Measurements from ENCODE around the gene SLC35B2.

The SLC35B2 gene

DNA sequence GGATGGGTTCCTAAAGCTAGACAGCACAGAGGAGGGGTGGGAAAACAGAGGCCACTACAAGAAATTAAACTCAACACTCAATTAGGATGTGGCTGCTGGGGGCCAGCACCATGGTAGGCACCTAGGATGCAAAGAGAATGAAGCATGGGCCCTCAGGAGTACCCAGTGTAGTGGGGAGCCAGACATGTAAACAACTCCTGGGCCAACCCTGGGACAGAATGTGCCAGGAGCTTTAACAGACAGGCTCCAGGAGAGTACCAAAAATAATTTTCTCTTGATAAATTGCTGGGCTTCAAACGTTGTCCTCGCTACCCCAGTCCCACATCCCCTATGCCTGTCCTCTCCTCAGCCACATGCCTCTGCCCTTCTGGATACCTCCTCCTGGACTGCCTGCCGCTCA, 14.6 kb upstream of the SLC35B2 start:
- TF ChIP-seq, protein P1, sequence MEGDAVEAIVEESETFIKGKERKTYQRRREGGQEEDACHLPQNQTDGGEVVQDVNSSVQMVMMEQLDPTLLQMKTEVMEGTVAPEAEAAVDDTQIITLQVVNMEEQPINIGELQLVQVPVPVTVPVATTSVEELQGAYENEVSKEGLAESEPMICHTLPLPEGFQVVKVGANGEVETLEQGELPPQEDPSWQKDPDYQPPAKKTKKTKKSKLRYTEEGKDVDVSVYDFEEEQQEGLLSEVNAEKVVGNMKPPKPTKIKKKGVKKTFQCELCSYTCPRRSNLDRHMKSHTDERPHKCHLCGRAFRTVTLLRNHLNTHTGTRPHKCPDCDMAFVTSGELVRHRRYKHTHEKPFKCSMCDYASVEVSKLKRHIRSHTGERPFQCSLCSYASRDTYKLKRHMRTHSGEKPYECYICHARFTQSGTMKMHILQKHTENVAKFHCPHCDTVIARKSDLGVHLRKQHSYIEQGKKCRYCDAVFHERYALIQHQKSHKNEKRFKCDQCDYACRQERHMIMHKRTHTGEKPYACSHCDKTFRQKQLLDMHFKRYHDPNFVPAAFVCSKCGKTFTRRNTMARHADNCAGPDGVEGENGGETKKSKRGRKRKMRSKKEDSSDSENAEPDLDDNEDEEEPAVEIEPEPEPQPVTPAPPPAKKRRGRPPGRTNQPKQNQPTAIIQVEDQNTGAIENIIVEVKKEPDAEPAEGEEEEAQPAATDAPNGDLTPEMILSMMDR (IDR thresholded peaks at IDR 0.05; ENCODE audit: low read depth, low read length, missing control alignments), result no peak
- no peak for DNase-seq (ENCODE audit: extremely low read depth, low read depth)
- H3K4me3 ChIP-seq (replicated peaks; ENCODE audit: low read depth, low read length), result no peak overlapping the region

DNA sequence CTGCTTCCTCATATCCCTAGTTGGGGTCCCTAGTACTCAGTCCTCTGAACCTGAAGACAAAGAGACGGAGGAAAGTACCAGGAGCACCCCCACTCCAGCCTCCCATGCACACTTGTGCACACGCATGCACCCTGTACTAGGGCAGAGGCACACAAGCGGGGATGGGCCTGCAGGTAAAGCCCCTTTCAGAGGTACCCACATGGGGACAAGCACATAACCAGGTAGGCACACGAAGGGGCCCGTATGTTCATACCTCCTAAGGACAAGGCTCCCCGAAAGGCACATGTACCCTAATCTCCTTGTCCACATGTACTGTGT, 14.0 kb upstream of the SLC35B2 start:
- no peak overlapping the region for H3K4me3 ChIP-seq (replicated peaks; ENCODE audit: low read depth, low read length)
- TF ChIP-seq, protein P1 (IDR thresholded peaks at IDR 0.05; ENCODE audit: low read depth, low read length, missing control alignments), result no peak
- DNase-seq (ENCODE audit: extremely low read depth, low read depth), result no peak

DNA sequence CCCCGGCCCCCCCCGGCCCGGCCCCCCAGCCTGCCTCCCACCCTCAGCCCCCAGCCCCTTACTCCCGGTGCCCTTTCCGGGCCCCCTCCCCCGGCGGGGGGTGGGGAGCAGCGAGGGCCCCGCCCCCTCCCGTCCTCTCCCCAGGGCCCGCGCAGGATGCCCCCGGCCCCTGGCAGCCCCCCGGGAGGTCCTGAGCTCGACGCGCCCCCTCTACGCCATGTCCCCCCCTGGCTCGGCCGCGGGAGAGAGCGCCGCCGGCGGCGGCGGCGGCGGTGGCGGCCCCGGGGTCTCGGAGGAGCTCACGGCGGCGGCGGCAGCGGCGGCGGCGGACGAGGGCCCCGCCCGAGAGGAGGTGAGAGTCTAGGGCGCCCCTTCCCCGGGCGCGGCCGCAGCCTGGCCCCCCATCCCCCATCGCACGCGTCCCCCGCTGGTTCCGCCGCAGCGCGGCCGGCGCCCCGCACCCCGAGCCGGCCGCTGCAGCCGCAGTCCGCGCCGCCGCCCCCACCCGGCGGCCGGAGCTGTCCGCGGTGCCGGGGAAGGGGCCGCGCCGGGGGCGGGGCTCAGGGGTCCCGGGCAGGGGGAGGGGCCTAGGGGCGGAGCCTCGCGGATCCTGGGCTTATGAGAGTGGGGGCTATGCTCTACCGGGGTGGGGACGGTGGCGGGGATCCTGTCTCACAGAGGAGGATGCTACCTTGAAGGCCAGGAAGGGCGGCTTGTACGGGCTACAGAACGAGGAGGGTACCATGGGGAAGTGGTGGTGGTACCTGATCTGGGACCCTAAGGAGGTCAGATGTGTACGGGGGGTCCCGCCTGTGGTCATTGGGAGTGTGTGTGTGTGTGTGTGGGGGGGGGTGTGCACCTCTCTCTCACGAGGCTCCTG, 13.4 kb upstream of the SLC35B2 start:
- no peak for DNase-seq (ENCODE audit: extremely low read depth, low read depth)
- no peak overlapping the region for H3K4me3 ChIP-seq (replicated peaks; ENCODE audit: low read depth, low read length)
- TF ChIP-seq, protein P1 (IDR thresholded peaks at IDR 0.05; ENCODE audit: low read depth, low read length, missing control alignments), result no peak

DNA sequence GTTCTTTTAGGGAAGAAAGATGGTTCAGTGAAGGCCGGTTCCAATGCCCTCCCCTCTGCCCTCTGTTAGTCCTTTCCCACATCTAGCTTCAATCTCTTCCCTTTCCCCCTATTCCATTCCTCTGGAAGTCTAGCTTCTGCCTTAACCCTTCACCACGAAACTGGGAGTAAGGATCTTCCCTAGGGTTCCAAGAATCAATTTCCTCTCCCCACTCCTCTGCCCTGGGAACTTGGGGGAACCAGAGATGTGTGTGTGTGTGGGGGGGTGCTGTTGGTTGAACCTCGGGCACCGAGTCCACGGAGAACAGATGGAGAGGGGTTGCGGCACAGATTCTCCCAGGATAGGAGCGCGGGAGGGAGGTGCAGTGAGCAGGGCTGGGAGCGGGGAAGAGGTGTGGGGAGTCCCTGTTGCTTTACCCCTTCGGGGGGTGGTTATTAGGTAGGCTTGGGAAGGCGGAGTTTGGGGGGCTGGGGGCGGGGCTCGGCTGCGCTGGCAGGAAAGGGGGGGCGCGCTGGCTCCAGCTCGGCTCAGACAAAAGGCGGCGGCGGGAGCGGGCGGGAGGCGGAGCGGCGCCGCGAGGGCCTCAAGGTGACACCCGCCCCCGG, 12.7 kb upstream of the SLC35B2 start, which contains the start of gene TMEM151B:
TMEM151B (plus strand) TSS at position 530 of the 605 bp plus-strand sequence. CDS start 293 bp downstream, outside the sequence.
- no peak within 1 kb of the TSS for H3K4me3 ChIP-seq (replicated peaks; ENCODE audit: low read depth, low read length)
- no peak for DNase-seq (ENCODE audit: extremely low read depth, low read depth)
- TF ChIP-seq, protein P1 (IDR thresholded peaks at IDR 0.05; ENCODE audit: low read depth, low read length, missing control alignments), result no peak

DNA sequence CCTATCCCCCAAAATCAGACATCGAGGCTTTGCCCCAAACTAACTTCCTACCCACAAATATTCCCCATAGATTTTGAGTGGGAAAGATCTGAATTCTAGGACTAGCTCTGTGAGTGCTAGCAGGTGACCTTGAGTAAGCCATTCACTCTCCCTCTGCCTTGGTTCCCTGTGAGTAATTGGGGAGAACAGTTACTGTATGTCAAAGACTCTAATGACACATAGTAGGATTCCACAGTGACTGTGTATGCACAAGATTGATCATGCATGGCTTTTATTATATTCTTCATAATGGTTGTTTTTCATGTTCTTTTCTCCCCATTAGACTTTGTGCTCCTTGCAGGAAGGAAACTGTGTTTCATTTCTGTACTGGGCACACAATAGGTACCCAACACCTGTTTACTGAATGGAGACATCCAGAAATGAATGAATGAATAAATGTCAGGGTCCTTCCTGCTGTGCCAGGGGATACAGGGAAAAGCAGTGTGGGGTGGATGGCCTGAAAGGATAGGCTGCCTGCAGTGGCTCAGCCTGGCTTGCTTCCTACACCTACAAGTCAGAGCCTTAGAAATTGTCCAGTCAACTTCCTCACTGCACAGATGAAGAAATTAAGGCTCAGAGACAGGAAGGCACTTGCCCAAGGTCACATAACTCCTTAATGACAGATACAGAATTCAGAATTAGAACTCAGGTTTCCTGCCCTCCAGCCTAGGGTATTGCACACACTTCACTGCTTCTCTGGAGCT, 12.0 kb upstream of the SLC35B2 start:
- no peak overlapping the region for H3K4me3 ChIP-seq (replicated peaks; ENCODE audit: low read depth, low read length)
- TF ChIP-seq, protein P1 (IDR thresholded peaks at IDR 0.05; ENCODE audit: low read depth, low read length, missing control alignments), result no peak
- DNase-seq (ENCODE audit: extremely low read depth, low read depth), result no peak

DNA sequence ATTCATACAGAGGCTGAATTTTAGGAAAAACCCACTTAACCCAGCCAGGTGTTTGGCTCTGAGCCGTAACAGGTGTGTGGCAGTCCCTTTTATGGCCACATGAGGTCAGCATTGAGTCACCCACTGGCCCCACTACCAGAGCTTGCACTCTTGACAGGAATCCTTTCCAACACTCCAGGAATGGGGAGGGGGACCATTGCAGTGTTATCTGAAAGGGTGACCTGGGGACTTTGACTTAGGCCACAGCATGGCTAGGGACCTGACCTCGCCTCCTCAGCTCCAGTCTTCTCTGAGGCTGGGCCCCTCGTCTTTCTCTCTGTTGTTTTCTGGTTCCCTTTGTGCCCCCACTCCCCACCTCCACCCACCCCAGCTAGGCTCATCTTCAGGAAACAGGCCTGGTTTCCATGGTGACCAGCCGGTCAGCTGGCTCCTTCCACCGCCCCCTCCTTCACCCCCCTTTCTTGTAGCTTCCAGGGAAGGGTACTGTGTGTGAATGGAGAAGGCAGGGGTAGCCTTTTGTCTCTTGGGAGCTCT, 10.8 kb upstream of the SLC35B2 start:
- DNase-seq (ENCODE audit: extremely low read depth, low read depth), result no peak
- TF ChIP-seq, protein P1 (IDR thresholded peaks at IDR 0.05; ENCODE audit: low read depth, low read length, missing control alignments), result peak; percentile 97
- no peak overlapping the region for H3K4me3 ChIP-seq (replicated peaks; ENCODE audit: low read depth, low read length)
